Natural killer cell (primary cell): ENCODE results near the gene GEN1. TPM values are rescaled to one million over a fixed set of nuclear protein-coding genes. Genes with fewer than 3 reads are reported as not detected.

Source experiments
- ATAC-seq, 3 donors: fragments of 150-1000 bp in 2 of 3; fragments of 200-7000 bp in 1 of 3; cut with Tn5 transposase; 1 replicate in 1 of 3; 2 replicates in 2 of 3; pipeline ENCODE4 v1.10.0; 2021; ENCODE audit warnings: mild to moderate bottlenecking in 2 of 3, moderate library complexity in 2 of 3
- DNase-seq, 2 donors: peaks; one replicate each; pipeline versions ENCODE4 v3.0.0 to v3.0.0-alpha.2; 2013 to 2021; ENCODE audit warnings: mixed read lengths in 1 of 2
- H3K27ac ChIP-seq: one replicate; pipeline ENCODE4 v1.5.1; 2013; ENCODE audit warnings: mild to moderate bottlenecking, low read length
- H3K27me3 ChIP-seq: one replicate; pipeline ENCODE4 v1.6.1; 2013; ENCODE audit warnings: low read length; ENCODE audit not compliant: control insufficient read depth, insufficient read depth
- H3K36me3 ChIP-seq: one replicate; pipeline ENCODE4 v1.6.1; 2013; ENCODE audit warnings: low read length; ENCODE audit not compliant: control insufficient read depth, insufficient read depth
- H3K4me1 ChIP-seq: one replicate; pipeline ENCODE4 v1.6.1; 2013; ENCODE audit warnings: low read length; ENCODE audit not compliant: control insufficient read depth, insufficient read depth
- H3K4me3 ChIP-seq: one replicate; pipeline ENCODE4 v1.5.1; 2013; ENCODE audit warnings: low read length
- H3K9me3 ChIP-seq: one replicate; pipeline ENCODE4 v1.6.1; 2013; ENCODE audit warnings: low read length; ENCODE audit not compliant: control insufficient read depth, insufficient read depth
- H3K27ac Mint-ChIP-seq, 2 donors: one replicate each; pipeline ENCODE4 v1.8.0; 2022; ENCODE audit warnings: mild to moderate bottlenecking in 2 of 2, mixed read lengths in 2 of 2, moderate library complexity in 1 of 2
- H3K27me3 Mint-ChIP-seq, 2 donors: one replicate each; pipeline ENCODE4 v1.8.0; 2022; ENCODE audit warnings: low read depth in 2 of 2, mixed read lengths in 2 of 2
- H3K36me3 Mint-ChIP-seq: one replicate; pipeline ENCODE4 v1.8.0; 2022; ENCODE audit warnings: mixed read lengths
- H3K4me1 Mint-ChIP-seq, 2 donors: one replicate each; pipeline ENCODE4 v1.8.0; 2022; ENCODE audit warnings: mixed read lengths in 2 of 2
- H3K4me3 Mint-ChIP-seq: one replicate; pipeline ENCODE4 v1.8.0; 2022; ENCODE audit warnings: mild to moderate bottlenecking, moderate library complexity, mixed read lengths
- H3K9me3 Mint-ChIP-seq, 2 donors: one replicate each; pipeline ENCODE4 v1.8.0; 2022; ENCODE audit warnings: mixed read lengths in 2 of 2
- CTCF ChIP-seq: fragments of 200-600 bp; IDR thresholded peaks from one replicate; pipeline ENCODE4 v1.8.0; 2022; ENCODE audit warnings: antibody characterized with exemption
- WGBS: methylation state at CpG from one replicate; pipeline ENCODE4 v1.1.7; 2013; ENCODE audit warnings: missing lambda C conversion rate; ENCODE audit not compliant: insufficient coverage; 5-methylcytosine and 5-hydroxymethylcytosine counted together
- intact Hi-C: fragments of 100-400 bp; cut with micrococcal nuclease; formaldehyde crosslinking; loops from one replicate; pipeline ENCODE4 v1.14.2; 2022
- total RNA-seq, 4 donors: library from RNA; stranded (reverse); fragments of 120-200 nt in 1 of 4; gene quantifications; one replicate each; pipeline versions ENCODE4 v1.2.3 to v1.2.4, GENCODE V29; 2013 to 2022

The GEN1 gene
- total RNA-seq, 3 donors from 2014 or later (not counting 1 experiment from before 2014, with no cell fraction given) = 11.1 to 19.0 (median 17.3) TPM

- H3K27ac ChIP-seq = no peak overlapping the region
- H3K4me3 ChIP-seq = no peak overlapping the region
- no peaks in the 10 kb centered on the region for H3K9me3 ChIP-seq
- no peaks in the 10 kb centered on the region for H3K27me3 ChIP-seq
- peaks cover 0 to 2% of the 10 kb centered on the region in 2 donors for H3K4me1 Mint-ChIP-seq
- H3K36me3 Mint-ChIP-seq = no peaks in the 10 kb centered on the region
- DNase-seq = no peak
- intact Hi-C loops = no loop called here
- 68% methylated on average over 2 of the region's 2 CpGs for whole genome bisulfite sequencing
- H3K4me3 Mint-ChIP-seq = no peak overlapping the region
- peaks cover 8 to 9% of the 10 kb centered on the region in 2 donors for H3K27me3 Mint-ChIP-seq
- H3K9me3 Mint-ChIP-seq = no peaks in the 10 kb centered on the region
- no peak for ATAC-seq
- H3K4me1 ChIP-seq = peaks cover 3% of the 10 kb centered on the region
- H3K36me3 ChIP-seq = no peaks in the 10 kb centered on the region
- no peak overlapping the region for H3K27ac Mint-ChIP-seq
- no peak for TF ChIP-seq CTCF
Measured at GRCh38 chr2:17835516-17835915, 81.6 kb downstream of the GEN1 start.

Other genes starting within 250 kb of the GEN1 start
- not detected for gene RAD51AP2, start 235.7 kb upstream of the GEN1 start, total RNA-seq
- gene VSNL1, start 213.4 kb upstream of the GEN1 start, total RNA-seq = not detected
- 10 to 100 TPM; 14.0 to 22.3 (median 20.6) TPM for gene SMC6, start 328 bp upstream of the GEN1 start, total RNA-seq
- not detected for gene MSGN1, start 62.3 kb downstream of the GEN1 start, total RNA-seq
- gene KCNS3, start 124.5 kb downstream of the GEN1 start, total RNA-seq = not detected